Right atrium auricular region (tissue), 2 donors: ENCODE data around the gene PDE3B. TPM values are rescaled to one million over a fixed set of nuclear protein-coding genes. Genes with fewer than 3 reads are reported as not detected.

ENCODE experiments used
- DNase-seq: peaks from one replicate; pipeline ENCODE4 v3.0.0-alpha.2; 2019; ENCODE audit warnings: low spot score
- H3K27ac ChIP-seq, 2 donors: fragments of 200-600 bp; sonication (generic); 1 replicate in 1 of 2; 2 replicates in 1 of 2; pipeline ENCODE4 v1.5.1; 2016 to 2019
- H3K27me3 ChIP-seq, 2 donors: fragments of 200-600 bp; sonication (generic); one replicate each; pipeline versions ENCODE4 v1.5.1 to v1.6.0; 2017 to 2019
- H3K36me3 ChIP-seq: fragments of 200-600 bp; sonication (generic); one replicate; pipeline ENCODE4 v1.5.1; 2016
- H3K4me1 ChIP-seq, 2 donors: fragments of 200-600 bp; sonication (generic); one replicate each; pipeline versions ENCODE4 v1.5.1 to v1.6.0; 2017 to 2019
- H3K4me3 ChIP-seq, 2 donors: fragments of 200-600 bp; sonication (generic); 1 replicate in 1 of 2; 2 replicates in 1 of 2; pipeline ENCODE4 v1.5.1; 2017 to 2019; ENCODE audit warnings: mild to moderate bottlenecking in 1 of 2, moderate library complexity in 1 of 2
- H3K9me3 ChIP-seq, 2 donors: fragments of 200-600 bp; sonication (generic); one replicate each; pipeline ENCODE4 v1.5.1; 2019
- total RNA-seq, 2 donors: library from RNA; depleted of rRNA; stranded (reverse); fragments of >200 nt; gene quantifications; one replicate each; pipeline ENCODE4 v1.1.0, GENCODE V29; 2016
- TF ChIP-seq, protein P1 (sequence below), 2 donors: fragments of 200-600 bp; sonication (generic); IDR thresholded peaks; one replicate each; pipeline ENCODE4 v1.5.1; 2019; ENCODE audit warnings: antibody characterized with exemption in 2 of 2

Gene PDE3B
- total RNA-seq, 2 donors from 2014 or later: 13.9 to 15.3 TPM

DNA sequence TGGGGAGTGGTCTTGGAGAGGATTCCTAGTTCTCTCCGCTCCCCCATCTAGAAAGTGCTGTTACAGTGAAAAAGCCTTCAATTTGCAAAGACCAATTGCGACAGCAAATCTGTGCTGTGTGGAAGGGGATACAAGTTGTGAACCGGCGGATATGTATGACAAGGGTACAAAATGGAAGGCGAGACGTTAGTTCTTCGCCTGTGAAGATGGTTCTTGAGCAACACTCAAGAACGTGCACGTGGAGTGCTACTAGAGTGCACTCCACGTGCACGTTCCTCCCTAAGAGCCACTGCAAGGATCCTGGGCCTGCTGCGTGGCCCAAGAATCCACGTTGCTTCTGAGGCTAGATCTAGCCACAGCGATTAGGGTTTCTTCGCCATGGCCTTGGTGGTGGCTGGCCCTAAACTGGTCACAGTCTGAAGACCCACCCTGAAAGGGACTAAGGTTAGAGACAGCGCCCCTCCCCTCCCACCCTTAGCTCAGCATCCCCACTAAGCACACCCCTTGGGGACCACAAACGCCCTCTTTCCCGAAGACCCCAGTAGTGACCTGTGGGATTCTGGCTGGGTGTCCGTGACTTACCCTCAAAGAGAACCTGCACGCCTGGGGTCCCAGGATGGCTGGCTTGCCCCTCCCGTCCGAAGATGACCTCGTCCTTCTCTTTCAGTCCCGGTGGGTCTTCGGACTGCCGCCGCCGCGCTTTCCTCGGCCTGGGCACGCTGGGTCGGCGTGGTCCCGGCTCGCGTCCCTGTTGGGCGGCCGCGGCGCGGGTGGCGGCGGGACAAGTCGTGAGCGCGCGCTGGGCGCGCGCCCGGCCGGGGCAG is 519 bp upstream of the PDE3B start:
- H3K36me3 ChIP-seq: no peaks in the 10 kb centered on the region
- no peaks in the 10 kb centered on the region for H3K9me3 ChIP-seq
- H3K4me3 ChIP-seq: peak overlapping the region; percentile 87 to 96
- H3K4me1 ChIP-seq: peaks cover 0 to 7% of the 10 kb centered on the region in 2 donors
- H3K27ac ChIP-seq: peak overlapping the region; percentile 91 to 93
- no peak for DNase-seq
- no peaks in the 10 kb centered on the region for H3K27me3 ChIP-seq
- TF ChIP-seq, protein P1, sequence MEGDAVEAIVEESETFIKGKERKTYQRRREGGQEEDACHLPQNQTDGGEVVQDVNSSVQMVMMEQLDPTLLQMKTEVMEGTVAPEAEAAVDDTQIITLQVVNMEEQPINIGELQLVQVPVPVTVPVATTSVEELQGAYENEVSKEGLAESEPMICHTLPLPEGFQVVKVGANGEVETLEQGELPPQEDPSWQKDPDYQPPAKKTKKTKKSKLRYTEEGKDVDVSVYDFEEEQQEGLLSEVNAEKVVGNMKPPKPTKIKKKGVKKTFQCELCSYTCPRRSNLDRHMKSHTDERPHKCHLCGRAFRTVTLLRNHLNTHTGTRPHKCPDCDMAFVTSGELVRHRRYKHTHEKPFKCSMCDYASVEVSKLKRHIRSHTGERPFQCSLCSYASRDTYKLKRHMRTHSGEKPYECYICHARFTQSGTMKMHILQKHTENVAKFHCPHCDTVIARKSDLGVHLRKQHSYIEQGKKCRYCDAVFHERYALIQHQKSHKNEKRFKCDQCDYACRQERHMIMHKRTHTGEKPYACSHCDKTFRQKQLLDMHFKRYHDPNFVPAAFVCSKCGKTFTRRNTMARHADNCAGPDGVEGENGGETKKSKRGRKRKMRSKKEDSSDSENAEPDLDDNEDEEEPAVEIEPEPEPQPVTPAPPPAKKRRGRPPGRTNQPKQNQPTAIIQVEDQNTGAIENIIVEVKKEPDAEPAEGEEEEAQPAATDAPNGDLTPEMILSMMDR (IDR thresholded peaks at IDR 0.05): no peak

DNA sequence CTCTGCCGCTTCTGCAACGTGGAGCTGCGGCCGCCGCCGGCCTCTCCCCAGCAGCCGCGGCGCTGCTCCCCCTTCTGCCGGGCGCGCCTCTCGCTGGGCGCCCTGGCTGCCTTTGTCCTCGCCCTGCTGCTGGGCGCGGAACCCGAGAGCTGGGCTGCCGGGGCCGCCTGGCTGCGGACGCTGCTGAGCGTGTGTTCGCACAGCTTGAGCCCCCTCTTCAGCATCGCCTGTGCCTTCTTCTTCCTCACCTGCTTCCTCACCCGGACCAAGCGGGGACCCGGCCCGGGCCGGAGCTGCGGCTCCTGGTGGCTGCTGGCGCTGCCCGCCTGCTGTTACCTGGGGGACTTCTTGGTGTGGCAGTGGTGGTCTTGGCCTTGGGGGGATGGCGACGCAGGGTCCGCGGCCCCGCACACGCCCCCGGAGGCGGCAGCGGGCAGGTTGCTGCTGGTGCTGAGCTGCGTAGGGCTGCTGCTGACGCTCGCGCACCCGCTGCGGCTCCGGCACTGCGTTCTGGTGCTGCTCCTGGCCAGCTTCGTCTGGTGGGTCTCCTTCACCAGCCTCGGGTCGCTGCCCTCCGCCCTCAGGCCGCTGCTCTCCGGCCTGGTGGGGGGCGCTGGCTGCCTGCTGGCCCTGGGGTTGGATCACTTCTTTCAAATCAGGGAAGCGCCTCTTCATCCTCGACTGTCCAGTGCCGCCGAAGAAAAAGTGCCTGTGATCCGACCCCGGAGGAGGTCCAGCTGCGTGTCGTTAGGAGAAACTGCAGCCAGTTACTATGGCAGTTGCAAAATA is 816 bp downstream of the PDE3B start:
- DNase-seq: no peak
- no peaks in the 10 kb centered on the region for H3K36me3 ChIP-seq
- peaks cover 0 to 7% of the 10 kb centered on the region in 2 donors for H3K4me1 ChIP-seq
- TF ChIP-seq, protein P1 (IDR thresholded peaks at IDR 0.05): no peak
- H3K4me3 ChIP-seq: peak overlapping the region; percentile 87 to 96
- H3K27me3 ChIP-seq: no peaks in the 10 kb centered on the region
- peak overlapping the region; percentile 91 to 93 for H3K27ac ChIP-seq
- H3K9me3 ChIP-seq: no peaks in the 10 kb centered on the region

DNA sequence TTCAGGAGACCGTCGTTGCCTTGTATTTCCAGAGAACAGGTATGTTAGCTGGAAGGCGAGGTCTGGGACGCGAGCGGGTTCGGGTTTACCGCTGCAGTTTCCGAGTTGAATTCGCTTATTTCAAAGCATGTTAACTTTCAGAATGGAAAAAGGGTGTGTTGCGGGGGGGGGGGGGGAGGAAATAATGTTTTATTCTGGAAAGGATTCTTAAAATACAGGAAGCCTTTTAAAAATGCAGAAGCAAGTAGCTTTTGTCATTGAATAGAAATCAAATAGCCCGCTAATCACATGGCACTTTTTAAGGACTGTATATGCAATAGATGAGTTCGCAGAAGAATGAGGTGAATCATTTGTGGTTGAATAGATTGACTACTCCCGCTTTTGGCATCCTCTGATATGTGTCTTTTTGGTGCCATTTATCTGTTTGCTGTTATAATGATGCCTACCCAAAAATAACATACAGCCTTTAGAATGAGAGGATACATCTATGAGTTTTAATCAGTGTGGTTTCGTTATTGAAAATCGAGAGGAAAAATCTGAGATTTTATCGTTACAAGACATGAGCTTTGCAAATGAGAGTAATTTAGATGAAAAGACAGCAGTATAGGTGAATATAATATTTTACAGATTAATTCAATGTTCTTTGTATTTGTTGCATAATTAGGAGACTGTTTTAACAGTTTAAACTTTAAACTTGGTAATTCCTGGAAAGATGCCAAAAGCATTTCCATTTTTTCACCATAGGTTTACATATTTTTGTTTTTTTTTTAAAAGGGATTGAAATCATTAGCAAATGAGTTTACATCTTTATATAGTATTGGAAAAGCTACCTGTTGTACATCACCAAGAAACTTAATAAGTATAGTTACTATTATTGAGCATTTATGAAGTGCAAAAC is 1.7 kb downstream of the PDE3B start:
- Histone ChIP-seq H3K9me3 (no peaks in the 10 kb centered on the region), H3K36me3 (no peaks in the 10 kb centered on the region), H3K4me1 (peaks cover 0 to 7% of the 10 kb centered on the region in 2 donors), H3K27me3 (no peaks in the 10 kb centered on the region), H3K27ac (peak overlapping the region; percentile 91 to 93), H3K4me3 (peak overlapping the region; percentile 87 to 96)
- DNase-seq: no peak
- TF ChIP-seq, protein P1 (IDR thresholded peaks at IDR 0.05): no peak

DNA sequence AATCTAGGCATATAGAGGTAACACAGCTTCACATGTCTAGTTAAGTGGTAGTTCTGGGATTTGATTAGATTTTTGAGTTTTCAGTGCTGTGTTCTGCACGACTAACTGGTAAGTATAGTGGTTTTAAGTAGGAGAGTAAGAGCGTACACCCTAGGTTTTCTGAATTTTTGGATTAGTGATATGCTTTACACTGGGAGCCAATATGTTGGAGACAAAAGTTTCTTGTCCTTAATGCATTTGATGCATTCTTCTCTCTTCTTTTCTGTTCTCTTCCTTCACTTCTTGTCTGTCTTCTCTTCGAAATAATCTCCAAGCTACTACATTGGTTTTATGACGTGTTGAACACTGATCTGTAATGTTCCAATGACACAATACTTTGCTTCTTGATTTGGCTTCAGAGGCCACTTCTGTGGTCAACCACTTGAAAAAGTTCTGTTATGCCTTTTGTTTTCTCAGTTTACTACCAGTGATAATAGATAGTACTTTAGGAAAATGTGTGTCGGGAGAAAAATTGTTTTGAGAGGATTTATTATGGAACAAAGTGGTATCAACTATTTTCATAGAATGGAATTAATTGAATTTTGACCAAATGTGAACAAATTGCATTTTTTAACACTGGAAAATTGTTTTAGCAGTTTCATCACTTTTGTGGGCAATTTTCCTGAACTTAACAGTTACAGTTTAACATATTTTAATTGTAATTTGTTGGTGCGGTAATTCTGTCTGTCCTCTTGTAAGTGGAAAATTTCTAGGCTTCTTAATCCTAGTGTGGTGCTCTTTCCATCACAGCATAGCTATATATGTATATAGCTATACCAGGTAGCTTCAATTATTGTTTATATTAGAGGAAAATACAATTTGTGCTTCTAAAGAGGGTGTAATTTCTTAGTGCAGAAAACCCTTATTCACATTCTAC is 2.6 kb downstream of the PDE3B start:
- TF ChIP-seq, protein P1 (IDR thresholded peaks at IDR 0.05): no peak
- no peaks in the 10 kb centered on the region for H3K27me3 ChIP-seq
- no peaks in the 10 kb centered on the region for H3K9me3 ChIP-seq
- no peaks in the 10 kb centered on the region for H3K36me3 ChIP-seq
- H3K4me1 ChIP-seq: peaks cover 0 to 7% of the 10 kb centered on the region in 2 donors
- H3K4me3 ChIP-seq: peak overlapping the region; percentile 87 to 96
- no peak for DNase-seq
- H3K27ac ChIP-seq: peak overlapping the region in 1 of 2 donors; percentile 52
